ENCODE results near the gene PRKCH. TPM values are rescaled to one million over a fixed set of nuclear protein-coding genes. Genes with fewer than 3 reads are reported as not detected.

PRKCH gene
- total and polyA plus RNA-seq, 12 donors = 8.3 to 25.1 (median 17.7) TPM

- Histone ChIP-seq H3K4me1 (peaks cover 0 to 9% (median 0%) of the 10 kb centered on the region in 9 donors), H3K36me3 (no peaks in the 10 kb centered on the region), H3K27me3 (no peaks in the 10 kb centered on the region), H3K27ac (no peak overlapping the region), H3K9me3 (no peaks in the 10 kb centered on the region), H3K4me3 (no peak overlapping the region)
- intact Hi-C loops (cut with DNase I) = loop anchor here in 9 of 10 donors (1.0 to 10.0 kb wide), 11 partner anchors 140 to 828 kb away; no protein-coding TSS in a partner anchor
- peak; percentile 45 to 82 (median 75) for TF ChIP-seq CTCF (IDR thresholded peaks at IDR 0.05)
- ATAC-seq = peak in 4 of 8 donors; percentile 38 to 54 (median 51)
- 35 to 46% methylated on average over 2 of the region's 2 CpGs for WGBS, 2 donors
- no peak for DNase-seq
Observed at GRCh38 chr14:61296719-61297502, 24.5 kb upstream of the PRKCH start.

DNA sequence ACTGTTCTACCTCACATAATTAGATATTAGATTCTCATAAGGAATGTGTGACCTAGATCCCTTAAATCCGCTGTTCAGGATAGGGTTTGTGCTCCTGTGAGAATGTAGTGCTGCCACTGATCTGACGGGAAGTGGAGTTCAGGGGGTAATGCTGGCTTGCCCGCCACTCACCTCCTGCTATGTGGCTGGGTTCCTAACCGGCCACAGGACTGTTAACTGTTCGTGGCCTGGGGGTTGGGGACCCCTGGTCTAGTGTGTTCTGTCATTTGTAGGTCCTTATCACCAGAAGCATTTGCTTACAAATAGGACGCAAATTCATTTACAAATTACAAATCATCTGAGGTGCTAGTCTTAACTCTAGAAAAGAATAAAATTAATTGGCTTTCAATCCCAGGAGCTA, 23.8 kb upstream of the PRKCH start:
- peaks cover 0 to 9% (median 0%) of the 10 kb centered on the region in 9 donors for H3K4me1 ChIP-seq
- WGBS, 2 donors = 74% methylated on average over 6 of the region's 6 CpGs
- intact Hi-C loops (cut with DNase I) = loop anchor here in 9 of 10 donors (1.0 to 10.0 kb wide), 11 partner anchors 140 to 827 kb away; no protein-coding TSS in a partner anchor
- peaks cover 0 to 3% (median 0%) of the 10 kb centered on the region in 11 donors for H3K9me3 ChIP-seq
- no peaks in the 10 kb centered on the region for H3K27me3 ChIP-seq
- no peak overlapping the region for H3K27ac ChIP-seq
- DNase-seq = no peak
- no peaks in the 10 kb centered on the region for H3K36me3 ChIP-seq
- no peak for TF ChIP-seq CTCF (IDR thresholded peaks at IDR 0.05)
- H3K4me3 ChIP-seq = no peak overlapping the region
- no peak for ATAC-seq

DNA sequence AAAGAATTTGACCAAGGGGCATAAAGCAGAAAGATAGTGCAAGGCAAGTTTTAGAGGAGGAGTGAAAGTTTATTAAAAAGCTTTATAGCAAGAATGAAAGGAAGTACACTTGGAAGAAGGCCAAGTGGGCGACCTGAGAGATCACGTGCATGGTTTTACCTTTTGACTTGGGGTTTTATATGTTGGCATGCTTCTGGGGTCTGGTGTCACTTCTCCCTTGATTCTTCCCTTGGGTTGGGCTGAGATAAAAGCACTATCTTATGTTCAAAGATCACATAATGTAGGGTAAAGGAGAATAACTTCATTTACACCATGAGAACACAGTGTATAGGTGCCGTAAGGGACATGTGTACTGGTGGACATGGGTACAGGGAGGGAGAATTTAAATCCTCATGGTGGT, 22.6 kb upstream of the PRKCH start:
- intact Hi-C loops (cut with DNase I) = loop anchor here in 9 of 10 donors (5.0 to 10.0 kb wide), 9 partner anchors 138 to 826 kb away; no protein-coding TSS in a partner anchor
- ATAC-seq = no peak
- no peak overlapping the region for H3K27ac ChIP-seq

More for the DNA sequence above, 22.6 kb upstream of the PRKCH start:
- no peak overlapping the region for H3K4me3 ChIP-seq
- no peaks in the 10 kb centered on the region for H3K27me3 ChIP-seq
- TF ChIP-seq CTCF (IDR thresholded peaks at IDR 0.05) = no peak
- DNase-seq = no peak
- no peaks in the 10 kb centered on the region for H3K36me3 ChIP-seq
- WGBS, 2 donors = 52 to 71% methylated on average over 3 of the region's 3 CpGs
- H3K4me1 ChIP-seq = peaks cover 0 to 9% (median 0%) of the 10 kb centered on the region in 9 donors
- H3K9me3 ChIP-seq = peaks cover 0 to 8% (median 0%) of the 10 kb centered on the region in 11 donors

All from heart right ventricle (tissue), 16 donors.